Activated CD8-positive, alpha-beta T cell treated with anti-CD3 and anti-CD28 coated beads, Interleukin-2, amount 10 ng/mL, durations not matched to agents 7 days and 5 days (primary cell): ENCODE data around the gene CISTR. TPM values are rescaled to one million over a fixed set of nuclear protein-coding genes. Genes with fewer than 3 reads are reported as not detected.

Experiments
- ATAC-seq: fragments of 150-1000 bp; cut with Tn5 transposase; one replicate; pipeline ENCODE4 v1.10.0; 2021; ENCODE audit warnings: moderate library complexity
- CTCF ChIA-PET: fragments of 350-600 bp; sonication (Branson Sonifier 250); formaldehyde crosslinking; loops from one replicate; lab custom pipeline; 2021; ENCODE audit warnings: antibody characterized with exemption; lab: Charles Lee
- POLR2A ChIA-PET: fragments of 350-600 bp; sonication (Branson Sonifier 250); formaldehyde crosslinking; loops from one replicate; lab custom pipeline; 2021; ENCODE audit warnings: antibody characterized with exemption; lab: Charles Lee
- DNase-seq: peaks from one replicate; pipeline ENCODE4 v3.0.0-alpha.2; 2020
- H3K27ac Mint-ChIP-seq: one replicate; pipeline ENCODE4 v1.8.0; 2021; ENCODE audit warnings: mild to moderate bottlenecking, mixed read lengths
- H3K27me3 Mint-ChIP-seq: one replicate; pipeline ENCODE4 v1.8.0; 2021; ENCODE audit warnings: low read depth, mixed read lengths
- H3K36me3 Mint-ChIP-seq: one replicate; pipeline ENCODE4 v1.8.0; 2021; ENCODE audit warnings: low read depth, mixed read lengths
- H3K4me1 Mint-ChIP-seq: one replicate; pipeline ENCODE4 v1.8.0; 2021; ENCODE audit warnings: low read depth, mixed read lengths
- H3K4me3 Mint-ChIP-seq: one replicate; pipeline ENCODE4 v1.8.0; 2021; ENCODE audit warnings: mild to moderate bottlenecking, mixed read lengths
- H3K9me3 Mint-ChIP-seq: one replicate; pipeline ENCODE4 v1.8.0; 2022; ENCODE audit warnings: mixed read lengths; ENCODE audit not compliant: insufficient read depth
- total RNA-seq, 2 experiments: library from RNA; stranded (reverse); gene quantifications; one replicate each; pipeline ENCODE4 v1.2.3, GENCODE V29; 2021

CISTR gene
- total RNA-seq, 2 experiments from 2014 or later, result not detected

DNA sequence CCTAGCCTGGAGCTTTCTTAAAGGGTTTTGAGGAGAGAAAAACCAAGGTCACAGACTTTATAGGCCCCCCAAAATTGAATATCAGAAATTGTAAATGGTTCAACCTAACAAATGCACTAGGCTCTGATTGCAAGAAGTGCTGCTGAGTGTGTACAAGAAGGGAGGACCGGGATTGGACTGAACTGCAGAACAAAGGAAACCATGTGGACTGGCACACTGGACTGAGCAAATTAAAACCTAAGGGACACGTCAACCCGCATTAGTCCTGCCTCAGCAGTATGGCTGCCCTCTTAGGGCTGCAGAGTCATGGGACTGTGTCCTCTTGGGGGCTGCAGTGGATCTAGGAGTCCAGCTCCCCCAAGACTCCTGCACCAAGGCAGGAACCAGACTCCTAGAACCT is 842 bp upstream of the CISTR start:
- Mint-ChIP-seq H3K4me3 (no peak overlapping the region), H3K9me3 (no peaks in the 10 kb centered on the region), H3K36me3 (peaks cover 2% of the 10 kb centered on the region), H3K4me1 (no peaks in the 10 kb centered on the region), H3K27me3 (no peaks in the 10 kb centered on the region), H3K27ac (no peak overlapping the region)
- POLR2A ChIA-PET, result no interaction called here
- DNase-seq (no peak), ATAC-seq (no peak)
- CTCF ChIA-PET, result interaction anchor here (1.2 to 9.4 kb wide), 5 partner anchors 8 to 77 kb away, joined by 3 to 187 read pairs (median 7); partner anchors contain the start of gene ATP5MC2

DNA sequence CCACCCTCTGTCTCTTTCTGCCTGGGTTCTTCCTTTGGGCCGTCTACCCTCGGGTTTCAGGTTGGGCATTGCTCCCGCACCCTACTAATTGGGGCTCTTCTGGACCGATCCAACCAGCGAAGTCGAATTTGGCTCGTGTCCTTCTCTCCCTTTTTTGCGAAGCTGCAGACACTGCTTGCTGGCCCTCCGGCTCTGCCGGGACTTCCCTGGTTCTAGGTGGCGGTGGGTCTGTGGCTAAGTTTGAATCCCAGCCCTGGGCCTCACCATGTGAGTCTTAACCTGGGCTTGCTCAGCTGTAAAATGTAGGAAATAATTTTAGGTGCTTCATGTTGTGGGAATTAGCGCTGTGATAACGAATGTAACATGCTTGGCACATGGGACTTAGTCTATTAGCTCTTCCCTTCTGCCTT is 418 bp upstream of the CISTR start:
- Mint-ChIP-seq H3K4me1 (no peaks in the 10 kb centered on the region), H3K27me3 (no peaks in the 10 kb centered on the region), H3K4me3 (no peak overlapping the region), H3K36me3 (peaks cover 2% of the 10 kb centered on the region), H3K27ac (no peak overlapping the region), H3K9me3 (no peaks in the 10 kb centered on the region)
- ATAC-seq (no peak), DNase-seq (no peak)
- ChIA-PET CTCF (interaction anchor here (0.9 to 9.4 kb wide), 7 partner anchors 7 to 449 kb away, joined by 3 to 187 read pairs (median 3); no protein-coding TSS in a partner anchor), POLR2A (no interaction called here)

DNA sequence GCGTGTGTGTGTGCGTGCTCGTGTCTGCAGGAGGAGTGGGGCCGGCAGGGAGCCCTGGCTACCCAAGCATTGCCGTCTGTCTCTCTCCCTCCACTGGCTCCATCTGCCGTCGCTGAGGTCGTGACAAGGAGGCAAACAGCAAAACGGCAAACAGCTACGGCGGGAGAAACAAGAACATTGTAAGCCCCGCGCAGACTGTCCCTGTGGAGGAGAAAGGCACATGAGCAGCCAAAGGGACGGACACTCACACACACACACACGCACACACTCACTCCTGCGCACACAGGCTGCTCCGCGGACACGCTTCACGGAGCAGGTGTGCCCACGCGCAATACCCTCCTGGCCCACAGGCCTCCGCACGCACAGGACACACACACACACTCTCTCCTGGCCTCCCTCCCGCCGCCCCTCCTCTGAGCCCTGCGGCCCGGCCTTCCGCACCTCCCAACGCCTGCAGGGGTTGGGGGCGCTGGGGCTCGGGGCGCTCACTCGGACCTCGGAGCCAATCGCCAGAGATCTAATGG is 905 bp downstream of the CISTR start:
- Mint-ChIP-seq H3K9me3 (no peaks in the 10 kb centered on the region), H3K4me1 (peaks cover 3% of the 10 kb centered on the region), H3K27ac (no peak overlapping the region), H3K36me3 (peaks cover 2% of the 10 kb centered on the region), H3K27me3 (no peaks in the 10 kb centered on the region), H3K4me3 (no peak overlapping the region)
- POLR2A ChIA-PET, result interaction anchor here (0.6 kb wide), 1 partner anchor 14 kb away, joined by 3 read pairs; no protein-coding TSS in a partner anchor
- DNase-seq (no peak), ATAC-seq (peak; percentile 34)
- CTCF ChIA-PET, result interaction anchor here (1.0 to 4.9 kb wide), 5 partner anchors 14 to 451 kb away, joined by 3 to 16 read pairs (median 3); no protein-coding TSS in a partner anchor

DNA sequence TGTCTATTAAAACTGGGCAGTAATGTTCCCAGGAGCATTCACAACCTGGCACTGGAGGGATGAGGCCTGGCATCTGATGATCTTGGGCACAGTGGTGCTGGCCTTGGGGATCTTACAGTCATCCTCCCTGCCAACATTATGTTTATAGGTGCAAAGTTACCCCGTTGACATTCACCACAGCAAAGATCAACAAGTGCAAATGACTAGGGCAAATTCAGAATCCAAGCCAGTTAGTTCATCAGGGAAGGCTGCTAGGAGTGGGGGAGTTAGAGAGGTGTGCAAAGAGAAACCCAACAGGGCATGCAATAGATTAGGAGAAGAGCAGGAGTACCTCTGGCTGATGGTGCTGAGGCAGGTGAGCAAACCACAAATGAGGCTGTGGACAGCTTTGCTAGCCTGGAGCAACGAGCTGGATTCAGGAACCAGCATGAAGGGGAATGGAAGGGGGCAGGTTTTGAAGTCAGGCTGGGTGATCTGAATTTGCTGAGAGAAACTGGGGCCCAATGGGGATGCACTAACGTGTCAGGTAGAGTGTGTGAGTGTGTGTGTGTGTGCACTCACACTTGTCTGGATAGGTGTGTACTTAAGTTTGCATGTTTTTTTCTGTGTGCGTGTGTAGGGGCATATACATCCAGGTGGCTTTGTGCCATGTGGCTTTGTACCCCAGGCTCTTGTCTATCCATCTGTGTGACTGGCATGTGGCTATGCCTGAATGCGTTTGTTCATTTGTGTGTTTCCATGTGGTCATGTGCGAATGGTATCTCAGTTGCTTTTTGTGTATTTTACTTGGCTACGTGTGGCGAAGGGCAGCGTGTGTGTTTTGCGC is 1.6 kb downstream of the CISTR start:
- H3K27ac Mint-ChIP-seq, result no peak overlapping the region
- H3K4me1 Mint-ChIP-seq, result peaks cover 3% of the 10 kb centered on the region
- H3K9me3 Mint-ChIP-seq, result no peaks in the 10 kb centered on the region
- no peak overlapping the region for H3K4me3 Mint-ChIP-seq
- ChIA-PET CTCF (interaction anchor here (4.9 kb wide), 1 partner anchor 48 kb away, joined by 16 read pairs; no protein-coding TSS in a partner anchor), POLR2A (interaction anchor here (0.6 kb wide), 1 partner anchor 14 kb away, joined by 3 read pairs; no protein-coding TSS in a partner anchor)
- DNase-seq, result no peak
- H3K27me3 Mint-ChIP-seq, result peaks cover 6% of the 10 kb centered on the region
- H3K36me3 Mint-ChIP-seq, result peaks cover 2% of the 10 kb centered on the region
- ATAC-seq, result no peak

DNA sequence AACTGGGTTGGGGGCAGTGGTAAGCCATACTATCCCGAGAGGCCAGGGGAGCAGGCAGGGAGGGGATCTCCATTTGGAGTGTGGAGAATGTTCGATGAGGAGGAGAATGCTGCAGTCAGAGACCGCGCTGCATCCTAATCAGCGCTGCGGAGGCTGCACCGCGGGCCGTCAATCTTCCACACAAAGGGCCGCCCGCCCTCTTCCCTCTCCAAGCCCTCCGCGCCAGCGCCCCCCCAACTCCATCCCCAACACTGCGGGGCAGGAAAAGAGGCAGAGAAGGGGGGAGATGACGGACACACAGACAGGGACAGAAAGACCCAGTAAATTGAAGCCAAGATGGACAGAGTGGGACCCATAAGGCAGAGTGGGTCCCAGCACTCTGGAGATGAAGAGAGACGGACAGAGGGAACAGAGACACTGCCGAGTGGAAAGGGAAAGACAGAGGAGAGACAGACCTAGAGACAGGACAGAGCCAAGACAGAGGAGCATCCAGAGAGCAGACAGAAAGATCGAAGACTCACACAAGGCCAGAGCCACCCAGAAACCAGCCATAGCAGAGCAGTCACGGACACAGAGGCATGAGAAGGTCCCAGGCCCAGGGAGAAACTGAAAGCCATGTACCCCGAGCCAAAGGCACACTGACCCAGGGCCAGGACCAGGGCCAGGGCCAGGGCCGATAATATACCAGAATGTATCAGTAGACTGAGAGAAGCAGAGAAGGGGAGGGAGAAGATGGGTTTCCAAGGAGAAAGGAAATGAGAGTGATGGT is 3.5 kb downstream of the CISTR start:
- Mint-ChIP-seq H3K36me3 (peaks cover 2% of the 10 kb centered on the region), H3K27me3 (peaks cover 20% of the 10 kb centered on the region), H3K27ac (no peak overlapping the region), H3K4me1 (peaks cover 3% of the 10 kb centered on the region), H3K9me3 (no peaks in the 10 kb centered on the region), H3K4me3 (no peak overlapping the region)
- ATAC-seq (no peak), DNase-seq (no peak)
- CTCF ChIA-PET, result interaction anchor here (0.9 to 10.2 kb wide), 13 partner anchors 8 to 204 kb away, joined by 3 to 342 read pairs (median 23); partner anchors contain the start of genes ATP5MC2, CALCOCO1 and CISTR
- POLR2A ChIA-PET, result interaction anchor here (1.4 kb wide), 1 partner anchor 15 kb away, joined by 3 read pairs; no protein-coding TSS in a partner anchor

DNA sequence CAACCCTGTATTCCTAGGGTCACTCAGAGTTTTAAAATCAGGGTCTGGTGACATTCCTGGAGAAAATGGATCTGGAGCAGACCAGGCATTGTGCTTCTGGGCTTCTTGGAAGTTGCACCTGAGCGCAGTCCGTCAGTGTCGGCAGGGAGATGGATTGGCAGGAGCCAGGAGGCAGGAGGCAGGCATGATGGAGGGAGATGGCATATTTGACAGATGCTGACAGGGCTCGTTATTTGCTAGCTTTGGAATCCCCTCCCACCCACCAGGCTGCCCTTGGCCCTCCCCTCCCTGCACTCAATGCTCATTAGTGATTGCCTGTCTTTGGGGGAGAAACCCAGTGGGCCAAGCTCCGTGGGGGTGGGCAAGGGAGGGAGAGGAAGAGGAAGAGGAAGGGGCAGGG is 4.7 kb downstream of the CISTR start:
- no peak overlapping the region for H3K27ac Mint-ChIP-seq
- H3K4me3 Mint-ChIP-seq, result no peak overlapping the region
- CTCF ChIA-PET, result interaction anchor here (0.6 to 10.2 kb wide), 29 partner anchors 9 to 750 kb away, joined by 3 to 342 read pairs (median 4); partner anchors contain the start of genes ATF7, ATP5MC2, CALCOCO1 and CISTR
- peaks cover 29% of the 10 kb centered on the region for H3K27me3 Mint-ChIP-seq
- ATAC-seq (no peak), DNase-seq (no peak)
- no peaks in the 10 kb centered on the region for H3K9me3 Mint-ChIP-seq
- POLR2A ChIA-PET, result interaction anchor here (0.5 kb wide), 1 partner anchor 95 kb away, joined by 3 read pairs; no protein-coding TSS in a partner anchor
- peaks cover 3% of the 10 kb centered on the region for H3K4me1 Mint-ChIP-seq
- H3K36me3 Mint-ChIP-seq, result peaks cover 2% of the 10 kb centered on the region

DNA sequence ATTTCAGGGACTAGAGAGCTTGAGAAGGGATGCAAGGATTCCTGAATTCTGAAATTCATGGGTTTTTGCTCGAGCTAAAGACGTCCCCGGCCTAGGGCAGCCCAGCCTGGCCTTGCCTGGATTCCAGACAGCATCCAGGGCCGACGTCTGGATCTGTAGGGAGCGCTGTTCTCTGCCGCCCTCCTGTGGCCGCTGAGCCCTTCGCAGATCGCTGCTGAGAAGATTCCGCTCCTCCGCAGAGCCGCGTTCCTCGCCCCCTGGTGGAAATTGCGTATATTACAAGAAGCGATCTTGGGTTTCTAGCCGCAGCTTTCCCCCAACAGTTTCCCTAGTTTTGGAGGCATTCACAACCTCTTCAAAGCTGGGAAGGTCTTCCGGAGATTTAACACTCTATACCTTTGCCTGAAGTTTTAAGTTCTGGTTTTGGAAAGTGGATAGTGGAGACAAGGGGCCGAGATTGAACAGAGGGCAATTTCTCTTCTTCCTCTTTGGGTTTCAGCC is 5.1 kb downstream of the CISTR start:
- H3K4me1 Mint-ChIP-seq, result peaks cover 3% of the 10 kb centered on the region
- DNase-seq (peak; percentile 92), ATAC-seq (peak; percentile 78)
- peaks cover 2% of the 10 kb centered on the region for H3K36me3 Mint-ChIP-seq
- H3K4me3 Mint-ChIP-seq, result no peak overlapping the region
- no peaks in the 10 kb centered on the region for H3K9me3 Mint-ChIP-seq
- H3K27me3 Mint-ChIP-seq, result peaks cover 30% of the 10 kb centered on the region
- H3K27ac Mint-ChIP-seq, result no peak overlapping the region
- ChIA-PET POLR2A (interaction anchor here (0.5 kb wide), 1 partner anchor 94 kb away, joined by 3 read pairs; no protein-coding TSS in a partner anchor), CTCF (interaction anchor here (0.6 to 10.2 kb wide), 37 partner anchors 9 to 751 kb away, joined by 3 to 342 read pairs (median 4); partner anchors contain the start of genes ATF7, ATP5MC2, CALCOCO1 and CISTR)

DNA sequence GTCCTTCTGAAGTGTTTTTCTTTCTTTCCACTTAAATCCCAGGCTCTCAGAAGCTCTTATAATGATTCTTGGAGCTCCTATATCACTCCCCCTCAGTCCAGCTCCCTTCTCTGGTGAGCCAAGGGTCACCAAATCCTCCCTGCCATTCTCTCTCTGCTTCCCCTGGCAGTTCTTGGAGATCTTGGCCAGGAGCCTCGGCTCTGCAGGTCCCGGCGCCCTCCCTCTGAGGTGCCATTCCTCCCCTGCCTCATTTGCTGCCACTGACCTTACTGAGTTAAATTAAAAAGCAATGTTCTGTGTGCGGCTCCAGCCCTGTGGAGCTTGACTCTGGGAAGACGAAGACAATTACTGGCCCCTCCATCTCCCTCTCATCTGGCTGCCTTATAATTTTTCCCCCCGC is 7.0 kb downstream of the CISTR start:
- Mint-ChIP-seq H3K27me3 (peaks cover 30% of the 10 kb centered on the region), H3K4me3 (no peak overlapping the region), H3K27ac (no peak overlapping the region), H3K9me3 (no peaks in the 10 kb centered on the region), H3K4me1 (peaks cover 3% of the 10 kb centered on the region), H3K36me3 (no peaks in the 10 kb centered on the region)
- no peak for DNase-seq
- POLR2A ChIA-PET, result interaction anchor here (1.0 to 1.4 kb wide), 3 partner anchors 12 to 250 kb away, joined by 3 to 5 read pairs (median 3); no protein-coding TSS in a partner anchor
- CTCF ChIA-PET, result interaction anchor here (1.0 to 10.2 kb wide), 16 partner anchors 11 to 201 kb away, joined by 3 to 342 read pairs (median 11); partner anchors contain the start of genes ATP5MC2, CALCOCO1 and CISTR
- no peak for ATAC-seq

DNA sequence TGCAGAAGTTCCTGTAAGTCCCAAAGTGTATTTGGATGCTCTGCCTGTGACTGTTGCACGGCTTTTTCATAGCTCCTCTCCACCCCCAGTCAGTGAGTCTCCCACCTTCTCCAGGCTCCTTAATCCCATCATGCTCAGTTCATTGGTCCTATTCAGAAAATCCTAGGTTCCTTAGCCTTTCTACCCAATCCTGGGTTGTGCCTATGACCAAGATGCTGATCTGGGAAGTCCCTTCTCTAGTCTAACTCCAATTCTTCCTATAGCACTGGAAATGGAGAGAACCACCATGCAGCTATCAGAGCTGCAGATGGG is 7.7 kb downstream of the CISTR start:
- ChIA-PET POLR2A (interaction anchor here (1.0 to 1.1 kb wide), 2 partner anchors 18 to 249 kb away, joined by 3 to 5 read pairs; no protein-coding TSS in a partner anchor), CTCF (interaction anchor here (0.7 to 10.2 kb wide), 30 partner anchors 12 to 1972 kb away, joined by 3 to 342 read pairs (median 6); partner anchors contain the start of genes ATP5MC2, BLOC1S1, CALCOCO1 and CISTR)
- H3K36me3 Mint-ChIP-seq, result no peaks in the 10 kb centered on the region
- no peak for ATAC-seq
- no peak overlapping the region for H3K27ac Mint-ChIP-seq
- no peaks in the 10 kb centered on the region for H3K9me3 Mint-ChIP-seq
- H3K4me3 Mint-ChIP-seq, result no peak overlapping the region
- peaks cover 35% of the 10 kb centered on the region for H3K27me3 Mint-ChIP-seq
- peaks cover 7% of the 10 kb centered on the region for H3K4me1 Mint-ChIP-seq
- no peak for DNase-seq

DNA sequence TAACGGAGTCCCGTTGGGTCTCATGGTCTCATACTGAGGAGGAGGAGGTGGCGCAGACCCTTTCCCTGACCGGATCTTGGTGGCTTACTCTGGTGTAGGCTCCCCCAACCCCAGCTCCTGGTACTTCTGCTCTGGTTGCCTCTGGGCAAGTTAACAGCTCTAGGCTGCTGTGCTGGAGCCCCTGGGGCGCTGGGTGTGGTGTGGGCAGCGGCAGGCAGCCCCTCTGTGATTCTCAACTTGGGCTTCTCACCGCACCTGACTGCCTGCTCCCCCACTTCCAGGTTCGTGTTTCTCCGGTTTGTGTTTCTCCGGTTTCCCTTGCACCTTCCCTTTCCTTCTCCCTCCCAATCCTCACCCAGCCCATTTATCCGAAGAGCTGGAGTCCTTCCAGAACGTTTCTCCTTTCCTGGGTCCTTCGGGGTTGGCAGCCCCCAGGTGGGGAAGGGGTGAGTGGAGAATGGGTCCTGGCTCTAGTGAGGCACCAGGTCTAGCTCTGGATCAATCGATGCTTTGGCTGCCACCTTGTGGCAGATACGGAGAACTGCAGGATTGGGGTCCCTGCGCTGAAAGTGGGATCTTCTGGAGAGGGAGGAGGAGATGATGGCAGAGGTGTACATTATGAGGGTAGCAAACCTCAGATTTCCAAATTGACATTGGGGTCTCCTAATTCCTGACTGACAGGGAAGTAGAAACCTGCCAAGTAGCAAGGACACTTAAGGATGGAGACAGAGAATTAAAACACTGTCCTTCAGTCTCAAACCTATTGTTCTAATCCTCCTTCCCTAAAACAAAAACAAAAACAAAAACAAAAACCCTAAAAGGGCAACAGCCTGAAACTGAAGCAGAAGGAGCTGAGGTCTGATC is 8.3 kb downstream of the CISTR start:
- ChIA-PET POLR2A (interaction anchor here (1.0 to 1.1 kb wide), 2 partner anchors 18 to 248 kb away, joined by 3 to 5 read pairs; no protein-coding TSS in a partner anchor), CTCF (interaction anchor here (0.6 to 10.2 kb wide), 31 partner anchors 11 to 1973 kb away, joined by 3 to 342 read pairs (median 6); partner anchors contain the start of genes ATP5MC2, BLOC1S1, CALCOCO1 and CISTR)
- DNase-seq, result peak; percentile 73
- peak; percentile 69 for ATAC-seq
- no peaks in the 10 kb centered on the region for H3K9me3 Mint-ChIP-seq
- H3K4me1 Mint-ChIP-seq, result peaks cover 12% of the 10 kb centered on the region
- peak overlapping the region; percentile 39 for H3K4me3 Mint-ChIP-seq
- no peaks in the 10 kb centered on the region for H3K36me3 Mint-ChIP-seq
- no peak overlapping the region for H3K27ac Mint-ChIP-seq
- H3K27me3 Mint-ChIP-seq, result peaks cover 40% of the 10 kb centered on the region
